SKM-1 treated with dmso at 0.1 percent for 144 hours (cell line): Measurements from ENCODE around the gene NDUFA8.

Source experiments
- DNase-seq: peaks from one replicate; lab custom pipeline; 2025; ENCODE audit not compliant: unreplicated experiment; lab: John Stamatoyannopoulos, UW

The NDUFA8 gene

DNA sequence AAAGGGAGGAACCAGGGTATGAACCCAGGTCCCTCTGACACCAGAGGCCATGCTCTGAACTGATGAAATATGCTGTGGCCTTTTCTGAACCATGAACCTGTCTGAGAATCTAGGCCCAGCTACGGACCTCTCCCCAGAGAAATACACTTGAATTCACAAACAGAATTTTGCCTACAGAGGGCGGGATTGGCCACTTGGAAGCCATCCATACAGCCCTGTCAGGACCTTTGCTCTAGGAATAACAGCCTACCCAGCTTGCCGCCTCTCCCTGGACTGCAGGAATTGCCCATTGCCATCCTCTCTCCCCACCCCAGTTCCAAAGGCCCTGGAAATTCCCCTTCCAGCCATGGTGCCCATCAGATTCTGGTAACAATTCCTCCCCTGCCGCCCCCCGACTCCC lies 26.7 kb upstream of the NDUFA8 start:
- no peak for DNase-seq

DNA sequence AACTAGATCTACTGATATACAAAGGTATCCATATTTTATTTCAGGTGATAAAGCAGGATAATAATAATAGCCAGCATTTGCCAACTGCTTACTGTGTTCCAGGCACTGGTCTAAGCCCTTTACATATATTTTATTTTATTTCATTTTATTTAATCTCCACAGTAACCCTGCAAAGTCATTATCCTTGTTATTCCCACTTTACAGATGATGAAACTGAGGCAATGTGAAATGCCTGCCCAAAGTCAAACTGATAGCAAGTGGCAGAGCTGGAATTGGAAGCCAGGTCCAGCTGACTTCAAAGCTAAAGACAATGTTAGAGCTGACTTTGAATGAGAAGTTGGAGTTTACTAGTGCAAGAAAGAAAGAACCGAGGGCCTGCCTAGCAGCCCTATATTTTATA lies 25.0 kb upstream of the NDUFA8 start:
- DNase-seq: no peak

DNA sequence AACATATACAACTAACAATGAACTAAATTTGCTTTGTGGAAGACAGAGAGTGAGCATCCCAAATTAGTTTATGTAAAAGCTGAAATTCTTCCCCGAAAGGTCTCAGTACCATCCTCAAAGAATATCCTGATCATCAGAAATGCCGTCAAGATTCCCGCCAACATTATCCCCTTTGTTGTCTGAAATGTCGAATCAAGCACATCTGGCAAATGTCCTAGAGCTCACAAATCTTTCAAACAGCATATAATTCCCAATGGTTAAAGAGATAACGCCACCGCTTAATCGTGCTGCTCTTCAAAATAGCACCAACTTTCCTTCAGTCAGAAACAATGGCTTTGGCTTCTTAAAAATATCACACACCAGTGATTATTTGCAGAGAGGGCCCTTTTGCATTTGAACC lies 23.9 kb upstream of the NDUFA8 start:
- no peak for DNase-seq

DNA sequence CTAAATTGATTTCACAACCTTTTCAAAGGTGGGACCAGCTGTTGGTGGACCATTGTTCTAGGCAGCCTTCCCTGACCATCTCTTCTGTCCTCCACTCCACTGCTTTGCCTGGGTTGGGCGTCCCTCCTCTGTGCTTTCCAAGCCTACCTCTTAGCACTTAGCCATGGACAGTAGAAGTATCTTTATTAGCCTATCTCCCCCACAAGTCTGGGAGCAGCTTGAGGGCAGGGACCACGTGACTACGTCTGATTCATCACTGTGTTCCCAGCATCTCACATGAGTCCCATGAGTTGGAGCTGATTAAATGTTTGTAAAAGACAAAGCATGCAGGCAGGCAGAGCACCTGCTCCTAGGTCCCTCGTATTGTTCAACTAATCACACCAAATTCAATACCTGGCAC lies 21.1 kb upstream of the NDUFA8 start:
- no peak for DNase-seq

DNA sequence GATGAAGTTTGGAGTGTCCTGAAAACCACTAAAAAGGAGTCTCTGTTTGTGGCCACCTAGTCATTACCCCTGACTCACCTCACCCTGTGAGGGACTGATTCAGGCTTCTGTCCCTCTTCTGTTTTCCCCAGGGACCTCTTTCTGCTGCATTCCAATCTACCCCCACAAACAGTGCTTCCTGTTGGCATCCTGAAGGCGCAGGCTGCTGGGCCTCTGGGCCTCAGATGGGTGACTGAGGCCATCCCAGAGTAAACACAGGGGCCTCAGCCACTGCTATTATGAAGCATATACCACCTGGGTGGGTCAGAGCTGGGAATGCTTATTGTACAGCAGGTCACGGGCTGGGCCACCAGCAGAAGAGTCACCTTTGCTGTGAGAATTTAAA lies 20.1 kb upstream of the NDUFA8 start:
- no peak for DNase-seq

DNA sequence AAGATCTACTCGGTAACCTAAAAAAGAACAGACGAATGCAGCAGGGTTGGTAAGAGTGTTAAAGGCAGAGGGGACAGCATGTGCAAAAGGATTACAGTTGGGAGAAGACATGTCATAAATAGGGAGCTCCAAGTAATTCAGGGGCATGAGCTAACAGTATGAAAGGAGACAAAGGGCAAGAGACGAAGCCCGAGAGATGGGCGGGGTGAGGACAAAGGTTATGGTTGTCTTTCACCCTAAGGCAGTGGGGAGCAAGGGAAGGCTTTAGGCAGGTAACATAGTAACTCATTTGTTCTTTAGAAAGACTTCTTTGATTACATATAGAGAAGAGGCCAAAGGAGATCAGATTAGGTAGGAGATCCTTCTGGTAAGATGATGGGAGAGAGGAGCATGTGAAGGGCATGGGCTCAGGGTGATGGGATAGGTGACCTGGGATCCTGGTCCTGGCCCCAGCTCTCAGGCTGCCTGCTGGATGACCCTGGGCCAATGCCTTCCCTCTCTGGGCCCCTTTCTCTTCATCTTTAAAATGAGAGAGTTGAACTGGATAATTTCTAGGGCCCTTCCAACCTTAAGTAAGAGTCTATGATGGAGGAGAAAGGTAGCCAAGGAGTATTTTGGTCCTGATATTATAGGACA lies 19.6 kb upstream of the NDUFA8 start:
- no peak for DNase-seq

DNA sequence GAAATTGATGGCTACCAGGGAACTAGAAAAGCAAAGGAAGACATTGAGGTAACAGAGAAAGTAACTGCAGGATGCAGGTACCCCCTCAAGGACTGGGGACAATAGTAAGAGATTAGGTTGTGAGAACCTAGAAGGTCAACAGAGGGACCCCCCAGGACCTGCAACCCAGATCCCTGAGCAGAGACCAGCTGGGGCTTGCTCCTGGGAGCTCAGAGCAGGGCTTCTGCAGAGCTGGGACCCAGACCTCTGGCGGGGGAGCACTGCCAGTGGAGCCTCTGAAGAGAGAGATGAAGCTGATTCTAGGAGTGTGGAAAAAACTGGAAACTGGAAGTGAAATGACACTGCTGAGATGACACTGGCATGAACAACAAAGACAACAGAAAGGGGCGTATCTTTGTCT lies 17.3 kb upstream of the NDUFA8 start:
- DNase-seq: no peak

DNA sequence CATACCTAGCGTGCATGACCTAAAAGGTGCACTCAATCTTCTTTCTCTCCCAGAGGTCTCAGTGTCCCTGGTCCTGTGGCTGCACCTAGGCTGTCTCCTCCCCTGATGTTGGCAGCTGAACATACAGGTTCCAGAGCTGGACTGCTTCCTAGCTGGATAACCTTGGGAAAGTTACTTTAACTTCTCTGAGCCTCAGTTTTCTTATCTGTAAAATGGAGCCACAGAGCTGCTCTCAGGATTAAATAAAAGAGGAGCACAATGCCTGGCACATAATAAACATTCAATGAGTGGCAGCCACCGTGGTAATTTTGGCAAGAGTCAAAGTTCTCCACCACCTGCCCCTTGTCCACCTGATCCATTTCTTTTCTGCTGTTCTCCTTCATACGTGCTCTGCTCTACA lies 14.1 kb upstream of the NDUFA8 start:
- no peak for DNase-seq

DNA sequence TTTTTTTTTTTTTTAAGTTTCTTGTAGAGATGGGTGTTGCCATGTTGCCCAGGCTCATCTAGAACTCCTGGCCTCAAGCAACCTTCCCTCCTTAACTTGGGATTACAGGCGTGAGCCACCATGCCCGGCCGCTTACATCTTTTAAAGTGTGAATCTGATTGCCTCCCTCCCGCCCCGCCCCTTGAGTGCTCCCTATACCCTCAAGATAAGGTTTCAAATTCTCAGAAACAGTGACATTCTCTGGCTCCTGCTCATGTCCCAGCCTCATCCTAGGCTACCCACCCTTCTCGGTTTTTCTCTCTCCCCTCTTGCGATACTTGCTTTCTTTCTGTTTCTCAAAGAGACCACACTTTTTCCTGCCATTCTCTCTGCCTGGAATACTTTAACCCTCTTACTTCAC lies 12.6 kb upstream of the NDUFA8 start:
- no peak for DNase-seq

DNA sequence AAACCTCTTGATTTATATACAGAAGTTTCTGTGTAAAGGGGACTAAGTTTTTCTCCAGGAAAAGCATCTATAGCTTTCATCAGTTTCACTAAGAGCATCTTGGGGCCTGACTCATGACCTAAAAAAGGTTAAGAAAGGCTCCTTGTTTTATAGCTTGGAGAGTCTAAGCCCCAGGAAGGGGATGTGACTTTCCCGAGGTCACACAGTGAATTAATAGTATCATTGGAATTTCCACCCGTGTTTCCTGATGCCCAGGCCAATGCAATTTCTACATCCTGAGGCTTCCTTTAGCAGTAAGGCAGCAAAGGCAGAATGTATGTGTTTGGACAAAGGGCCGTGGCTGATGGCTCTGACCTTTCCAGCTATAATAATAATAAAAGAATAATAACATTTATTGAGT lies 8.8 kb upstream of the NDUFA8 start:
- no peak for DNase-seq

DNA sequence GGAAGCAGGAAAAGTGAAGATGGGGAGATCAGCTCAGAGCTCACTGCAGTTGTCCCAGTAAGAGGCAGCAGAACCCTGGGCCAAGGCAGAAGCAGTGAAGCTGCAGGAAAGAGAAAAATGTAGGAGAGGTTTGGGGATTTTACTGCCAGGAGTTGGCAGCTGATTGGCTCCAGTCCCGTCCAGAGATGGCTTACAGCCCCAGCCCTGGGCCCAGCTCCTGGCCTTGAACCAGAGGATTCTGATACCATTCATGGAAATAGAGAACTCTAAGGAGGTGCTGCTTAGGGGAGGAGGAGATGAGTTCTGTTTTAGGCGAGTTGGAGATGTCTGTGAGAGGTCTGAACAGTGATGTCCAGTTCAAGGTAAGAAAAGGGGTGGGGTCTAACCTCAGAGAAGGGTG lies 4.7 kb upstream of the NDUFA8 start:
- DNase-seq: no peak

DNA sequence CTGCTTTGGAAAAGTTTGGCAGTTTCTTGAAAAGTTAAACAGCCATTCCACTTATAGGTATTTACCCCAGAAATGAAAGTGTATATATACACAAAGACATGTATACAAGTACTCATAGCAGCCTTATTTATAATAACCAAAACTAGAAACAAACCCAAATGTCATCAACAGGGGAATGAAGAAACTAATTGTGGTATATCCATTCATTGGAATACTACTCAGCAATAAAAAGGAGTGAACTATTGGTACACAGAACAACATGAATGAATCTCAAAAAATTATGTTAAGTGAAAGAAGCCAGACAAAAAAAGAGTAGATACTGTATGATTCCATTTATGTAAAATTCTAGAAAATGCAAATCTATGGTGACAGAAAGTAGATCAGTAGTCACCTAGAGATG lies 2.8 kb upstream of the NDUFA8 start:
- DNase-seq: no peak

DNA sequence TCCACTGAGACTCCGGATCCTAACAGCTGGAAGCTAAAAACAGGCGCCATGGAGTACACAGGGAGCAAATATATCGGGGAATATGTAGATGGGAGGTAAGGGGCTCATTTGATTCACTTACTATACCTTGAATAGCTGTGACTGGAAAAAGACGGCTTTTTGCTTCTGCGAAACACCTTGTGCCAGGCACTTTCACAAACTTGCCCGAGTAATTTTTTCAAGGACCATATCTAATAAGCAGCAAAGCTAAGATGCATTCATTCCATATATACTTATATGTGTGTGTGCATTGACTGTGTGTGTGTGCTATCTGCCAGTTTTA lies 307 bp upstream of the NDUFA8 start:
- DNase-seq: no peak

DNA sequence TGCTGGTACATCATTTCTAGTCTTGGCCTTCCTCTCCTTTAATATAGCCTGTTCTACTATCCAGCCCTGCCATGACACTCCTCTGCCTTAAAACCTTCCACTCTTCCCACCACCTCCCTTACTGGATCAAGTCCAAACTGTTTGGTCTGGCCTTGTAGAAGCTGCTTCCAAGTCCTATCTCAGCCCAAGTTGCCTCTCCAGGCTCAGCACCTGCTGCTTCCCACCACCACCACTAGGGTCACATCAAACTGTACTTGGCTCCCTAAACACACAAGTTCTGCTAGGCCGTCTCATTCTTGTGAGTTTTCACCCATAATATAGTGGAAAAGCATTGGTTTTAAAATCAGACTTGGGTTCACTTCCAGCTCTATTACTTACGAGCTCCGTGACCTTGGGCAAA lies 1.4 kb downstream of the NDUFA8 start:
- DNase-seq: peak; percentile 23

DNA sequence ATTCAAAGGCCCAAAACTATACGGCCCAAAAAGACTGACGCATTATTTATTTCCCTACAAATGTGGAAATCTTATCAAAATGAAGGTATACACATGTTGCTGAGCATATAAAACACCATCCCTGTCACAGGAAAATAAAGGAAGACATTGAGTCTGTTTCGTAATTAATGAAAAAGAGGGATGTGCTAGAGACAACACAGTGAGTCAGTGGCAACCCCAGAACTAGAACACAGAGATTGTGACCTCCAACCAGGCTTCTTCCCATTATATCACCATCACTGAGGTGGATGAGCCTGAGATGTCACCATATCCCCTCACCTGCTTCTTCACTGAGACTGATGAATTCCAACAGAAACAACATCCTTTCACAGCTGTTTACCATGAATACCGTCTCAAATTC lies 3.8 kb downstream of the NDUFA8 start:
- DNase-seq: no peak

DNA sequence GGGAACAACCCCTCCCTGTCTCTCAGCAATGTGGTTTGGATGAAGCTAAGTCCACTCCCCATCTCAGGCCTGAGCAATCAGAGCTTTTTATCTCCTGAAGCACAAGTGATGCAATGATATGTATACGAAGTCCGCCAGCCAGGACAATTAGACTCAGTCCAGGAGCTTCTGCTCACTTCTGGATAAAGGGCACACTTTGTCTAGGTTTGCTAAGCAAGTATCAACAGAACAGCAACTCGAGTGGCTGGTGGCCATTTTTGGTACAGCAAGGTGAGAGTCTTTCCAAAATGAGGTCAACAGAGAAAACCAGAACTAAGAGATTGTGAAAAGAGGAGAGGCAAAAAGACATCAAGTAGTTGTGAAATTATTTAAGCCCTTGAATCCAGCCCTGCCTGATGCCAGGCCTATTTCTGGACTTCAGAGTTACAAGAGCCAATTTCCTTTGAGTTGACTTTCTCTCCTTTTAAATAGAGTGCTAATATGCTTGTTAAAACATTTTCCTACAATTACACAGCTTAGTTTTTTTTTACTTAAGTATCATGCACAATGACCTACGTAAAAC lies 8.2 kb downstream of the NDUFA8 start:
- DNase-seq: peak; percentile 8

DNA sequence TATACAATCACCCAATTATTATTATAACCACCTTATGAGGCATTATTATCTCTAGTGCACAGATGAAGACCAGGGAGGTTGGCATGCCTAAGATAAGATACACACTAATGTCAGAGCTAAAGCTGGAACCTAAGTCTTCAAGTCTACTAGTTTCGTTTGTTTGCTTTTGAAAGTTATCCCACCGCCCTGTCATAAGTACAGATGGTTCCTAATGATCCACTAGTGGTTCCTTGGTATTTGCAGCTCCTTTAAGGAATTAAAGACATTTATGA lies 14.1 kb downstream of the NDUFA8 start:
- DNase-seq: no peak

DNA sequence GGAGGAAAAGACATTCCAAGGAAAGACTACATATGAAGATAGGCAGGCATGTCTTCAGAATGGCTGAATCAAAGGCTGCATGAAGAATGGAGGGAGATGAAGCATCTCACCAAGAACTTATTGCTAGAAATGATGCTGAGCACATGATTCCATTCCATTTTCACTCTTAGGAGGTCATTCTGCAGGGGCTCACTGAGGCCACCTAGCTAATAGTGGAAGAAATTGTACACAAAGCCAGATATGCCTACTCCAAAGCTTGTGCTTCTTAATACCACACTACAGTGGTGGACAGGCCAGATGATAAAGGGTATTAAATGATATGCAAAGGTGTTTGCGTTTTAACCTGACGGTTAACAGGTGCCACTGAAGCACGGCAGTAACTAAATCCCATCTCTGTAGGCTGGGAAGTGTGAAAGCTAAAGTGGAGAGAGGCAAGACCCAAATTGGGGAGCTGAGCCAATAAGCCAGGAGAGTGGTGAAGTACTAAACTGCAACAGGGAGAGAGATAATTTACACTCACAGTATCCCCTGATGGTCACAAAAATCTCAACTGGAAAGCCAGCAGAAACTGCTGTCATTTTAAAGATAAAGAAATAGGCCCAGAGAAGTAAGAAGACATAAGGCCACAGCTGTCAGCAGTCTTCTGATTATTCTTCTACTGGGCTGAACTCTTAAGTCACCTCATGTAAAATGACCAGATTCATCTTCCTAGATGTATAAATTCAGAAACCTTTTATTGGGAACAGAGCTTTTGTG lies 14.6 kb downstream of the NDUFA8 start:
- no peak for DNase-seq

DNA sequence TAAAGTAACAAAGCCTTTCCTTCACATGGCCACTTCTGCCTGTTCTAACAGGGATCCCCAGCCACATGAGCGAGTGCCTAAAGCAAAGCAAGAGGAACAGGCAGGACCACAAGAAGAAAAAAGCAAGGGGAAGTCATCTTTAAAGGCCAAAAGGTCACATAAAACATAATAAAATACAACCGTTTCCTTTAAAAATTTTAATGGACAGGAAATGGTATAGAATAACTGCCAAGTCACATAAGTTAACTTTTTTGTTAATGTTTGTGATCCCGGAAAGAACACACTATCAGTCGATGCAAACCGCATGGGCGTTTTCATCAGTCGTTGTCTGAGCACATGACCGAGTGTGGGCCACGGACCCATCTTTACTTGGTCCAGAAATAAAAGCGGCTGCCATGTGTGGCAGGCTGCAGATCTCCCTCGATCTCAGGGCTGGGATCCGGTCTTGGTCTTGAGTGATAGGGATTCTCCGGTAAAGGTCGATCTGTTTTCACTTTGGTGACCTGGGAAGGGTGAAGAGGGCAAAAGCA lies 15.6 kb downstream of the NDUFA8 start:
- DNase-seq: no peak

DNA sequence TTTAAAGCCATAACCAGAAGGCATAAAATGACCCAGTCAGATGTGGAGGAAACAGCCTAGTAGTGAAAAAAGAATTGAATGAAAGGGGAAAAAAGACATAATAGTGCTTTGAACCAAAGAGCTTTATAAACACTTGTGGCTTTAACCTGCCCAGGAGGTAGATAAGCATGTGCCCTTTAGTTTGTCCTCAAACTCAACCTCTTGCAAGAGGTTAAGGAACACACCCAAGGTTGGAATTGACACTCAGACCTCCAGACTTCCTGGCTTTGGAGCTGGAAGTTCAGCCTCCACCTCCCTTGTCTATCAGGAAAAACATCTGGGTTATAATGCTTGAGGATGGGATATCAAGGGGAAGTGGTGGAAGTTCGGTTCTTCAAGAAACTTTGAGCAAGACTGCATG lies 16.3 kb downstream of the NDUFA8 start:
- DNase-seq: no peak

DNA sequence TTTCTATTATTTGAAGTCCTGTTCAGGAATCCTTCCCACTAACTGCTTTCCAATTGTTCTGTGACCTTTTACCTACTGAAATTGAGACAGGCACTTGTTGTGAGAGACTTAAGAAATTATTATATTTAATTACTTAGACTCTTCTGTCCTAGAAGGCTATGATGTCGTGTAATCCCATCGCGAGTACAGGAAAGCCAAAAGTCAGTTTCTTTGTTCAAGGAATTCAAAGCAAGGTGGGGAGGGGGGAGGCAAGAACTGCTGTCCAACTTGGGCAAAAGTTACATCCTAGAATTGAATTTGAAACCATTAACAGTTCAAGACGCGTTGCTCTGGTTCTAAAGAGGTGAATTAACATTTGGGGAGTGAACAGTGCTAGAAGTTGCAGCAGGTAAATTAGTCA lies 17.9 kb downstream of the NDUFA8 start:
- DNase-seq: no peak

DNA sequence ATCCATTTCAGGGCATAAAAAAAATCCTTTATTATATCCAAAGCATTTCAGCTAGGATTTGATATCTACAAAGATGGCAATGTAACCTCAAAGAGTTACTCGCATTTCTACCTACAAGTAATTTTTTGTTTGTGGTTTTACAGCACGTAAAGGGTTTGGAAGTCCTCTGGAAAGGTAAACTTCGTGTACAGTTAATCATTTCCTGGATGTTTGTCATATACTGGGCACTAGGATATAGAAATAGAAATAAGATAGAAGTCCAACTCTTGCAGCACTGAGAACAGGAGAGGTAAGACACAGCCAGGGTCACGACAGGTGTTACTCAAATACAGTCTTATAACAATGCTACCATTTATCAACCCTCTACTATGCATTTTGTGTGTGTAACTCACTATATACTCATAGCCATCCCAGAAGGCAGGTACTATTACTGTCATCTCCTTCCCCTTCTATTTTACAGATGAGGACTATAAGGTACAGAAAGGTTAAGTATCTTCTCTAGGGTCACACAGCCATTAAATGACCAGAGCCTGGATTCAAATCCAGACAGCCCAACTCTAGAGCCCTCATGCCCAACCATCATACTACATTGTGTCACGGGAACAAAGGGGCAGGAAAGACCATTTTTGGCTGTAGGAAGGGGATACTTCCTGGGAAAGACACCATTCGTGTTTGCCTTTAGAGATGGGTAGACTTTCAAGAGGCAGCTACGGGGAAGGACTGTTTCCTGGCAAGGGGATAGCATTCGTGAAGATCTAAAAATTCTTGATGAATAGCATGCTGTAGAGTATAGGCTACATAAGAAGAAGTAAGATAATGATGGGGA lies 19.0 kb downstream of the NDUFA8 start:
- DNase-seq: no peak
